Myocyte (in vitro differentiated cells): ENCODE data around the gene CYP4A22. TPM values are rescaled to one million over a fixed set of nuclear protein-coding genes. Genes with fewer than 3 reads are reported as not detected.
A peak's percentile ranks its signal among the peaks of the same experiment; 100 is the strongest.
"Not testable (repeated sequence)": the region's sequence is repeated elsewhere in the genome, so short reads cannot be mapped to it uniquely, and the experiment has no call there.

Experiments
- DNase-seq: peaks from one replicate; pipeline ENCODE4 v3.0.0-alpha.2; 2012; ENCODE audit warnings: low read depth
- total RNA-seq: library from RNA; depleted of rRNA; stranded (reverse); fragments of >200 nt; gene quantifications from 2 replicates; pipeline ENCODE4 v1.2.3, GENCODE V29; 2014

The CYP4A22 gene
- total RNA-seq, 1 donor from 2014 or later: not detected

DNA sequence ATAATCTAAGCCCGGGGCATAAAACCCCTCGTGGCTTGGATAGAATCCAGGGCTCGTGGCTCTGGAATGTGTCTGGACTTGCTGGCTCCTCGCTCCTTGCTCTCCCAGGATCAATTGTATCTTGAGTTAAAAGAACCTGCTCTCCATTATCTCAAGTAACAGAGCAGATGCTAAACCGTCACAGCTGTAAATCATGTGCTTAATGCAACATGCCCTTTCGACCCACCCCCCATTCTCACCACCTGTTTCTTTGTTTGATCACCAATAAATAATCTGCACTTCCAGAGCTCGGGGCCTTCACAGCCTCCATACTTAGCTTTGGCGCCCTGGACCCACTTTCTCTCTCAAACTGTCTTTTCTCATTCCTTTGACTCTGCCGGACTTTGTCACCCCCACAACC lies 11.9 kb downstream of the CYP4A22 start:
- not testable (repeated sequence) for DNase-seq

DNA sequence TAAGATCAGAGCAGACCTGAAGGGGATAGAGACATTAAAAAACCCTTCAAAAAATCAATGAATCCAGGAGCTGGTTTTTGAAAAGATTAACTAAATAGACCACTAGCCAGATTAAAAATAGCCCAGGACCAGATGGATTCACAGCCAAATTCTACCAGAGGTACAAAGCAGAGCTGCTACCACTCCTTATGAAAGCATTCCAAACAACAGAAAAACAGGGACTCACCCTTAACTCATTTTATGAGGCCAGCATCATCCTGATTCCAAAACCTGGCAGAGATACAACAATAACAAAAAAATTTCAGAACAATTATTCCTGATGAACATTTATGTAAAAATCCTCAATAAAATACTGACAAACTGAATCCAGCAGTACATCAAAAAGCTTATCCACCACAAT lies 19.2 kb downstream of the CYP4A22 start:
- DNase-seq: not testable (repeated sequence)

DNA sequence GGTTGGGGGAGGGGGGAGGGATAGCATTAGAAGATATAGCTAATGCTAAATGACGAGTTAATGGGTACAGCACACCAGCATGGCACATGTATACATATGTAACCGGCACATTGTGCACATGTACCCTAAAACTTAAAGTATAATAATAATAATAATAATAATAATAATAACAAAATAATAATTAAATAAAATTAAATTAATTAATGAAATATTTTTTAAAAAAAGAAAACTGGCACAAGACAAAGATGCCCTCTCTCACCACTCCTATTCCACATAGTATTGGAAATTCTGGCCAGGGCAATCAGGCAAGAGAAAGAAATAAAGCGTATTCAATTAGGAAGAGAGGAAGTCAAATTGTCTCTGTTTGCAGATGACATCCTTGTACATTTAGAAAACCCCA lies 20.7 kb downstream of the CYP4A22 start:
- DNase-seq: not testable (repeated sequence)

DNA sequence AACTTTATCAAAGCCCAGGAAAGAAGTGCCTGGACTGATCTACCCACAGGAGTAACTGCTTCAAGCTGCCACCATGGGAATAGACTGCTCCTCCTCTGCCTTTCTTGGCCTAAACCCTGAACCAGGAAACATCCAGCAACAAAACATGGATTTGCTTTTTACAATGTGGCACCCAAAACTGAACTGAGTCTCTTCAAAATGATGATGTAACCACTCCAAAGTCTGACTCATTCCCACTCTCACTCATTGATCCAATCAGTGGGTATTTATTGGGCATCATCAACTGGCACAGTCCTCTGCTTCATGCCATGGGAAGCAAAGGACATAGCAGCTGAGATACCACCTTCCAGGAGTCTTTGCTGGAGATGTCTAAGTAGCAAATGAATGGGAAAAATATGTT lies 23.5 kb downstream of the CYP4A22 start:
- DNase-seq: no peak

DNA sequence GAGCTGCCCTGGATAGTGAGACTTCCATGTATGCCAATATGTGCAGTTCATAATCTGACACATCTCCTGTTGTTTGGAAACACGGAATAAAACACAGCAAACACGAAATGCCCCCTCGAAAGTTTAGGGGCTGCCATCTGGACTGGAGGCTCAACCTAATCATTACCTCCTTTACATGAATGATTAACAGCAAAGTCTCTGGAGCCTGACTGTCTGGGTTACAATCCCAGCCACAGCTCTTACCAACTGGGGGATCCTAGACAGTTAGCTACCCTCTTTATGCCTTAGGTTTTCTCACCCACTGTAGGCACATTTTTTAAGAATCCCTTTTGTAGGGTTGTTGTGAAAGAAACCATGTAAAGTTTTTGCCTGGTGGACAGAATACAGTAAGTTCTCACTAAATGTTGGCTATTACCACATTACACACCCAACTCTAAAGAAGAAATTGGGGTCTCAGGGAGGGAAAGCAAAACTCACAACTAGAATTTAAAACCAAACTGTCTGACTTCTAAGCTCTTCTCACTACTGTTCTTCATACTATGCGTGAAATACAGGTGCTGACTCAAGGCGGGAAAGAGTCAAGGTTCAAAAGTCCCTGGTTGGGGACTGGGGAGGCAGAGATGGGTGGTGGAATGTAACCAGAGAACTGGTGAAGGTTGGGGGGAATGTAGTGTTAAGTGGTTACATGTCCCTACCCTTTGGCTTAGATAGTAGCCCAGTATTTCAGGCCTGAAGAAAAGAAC lies 24.2 kb downstream of the CYP4A22 start:
- no peak for DNase-seq

DNA sequence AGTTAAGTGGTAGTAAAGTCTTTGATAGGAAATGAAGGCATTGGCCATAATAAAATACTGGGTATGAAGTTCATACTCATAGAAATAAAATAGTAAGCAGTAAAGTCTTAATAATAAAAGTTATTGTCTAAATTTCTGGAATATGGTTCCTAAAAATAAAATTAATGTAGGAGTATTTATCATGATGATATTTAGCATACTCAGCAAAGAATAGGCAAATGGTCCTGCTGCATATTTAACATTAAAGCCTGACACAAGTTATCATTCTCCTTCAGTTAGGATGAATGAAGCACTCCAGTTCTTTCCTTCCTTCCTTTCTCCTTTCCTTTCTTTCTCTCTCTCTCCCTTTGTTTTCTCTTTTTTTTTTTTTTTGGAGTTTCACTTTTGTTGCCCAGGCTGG lies 27.3 kb downstream of the CYP4A22 start:
- DNase-seq: no peak

DNA sequence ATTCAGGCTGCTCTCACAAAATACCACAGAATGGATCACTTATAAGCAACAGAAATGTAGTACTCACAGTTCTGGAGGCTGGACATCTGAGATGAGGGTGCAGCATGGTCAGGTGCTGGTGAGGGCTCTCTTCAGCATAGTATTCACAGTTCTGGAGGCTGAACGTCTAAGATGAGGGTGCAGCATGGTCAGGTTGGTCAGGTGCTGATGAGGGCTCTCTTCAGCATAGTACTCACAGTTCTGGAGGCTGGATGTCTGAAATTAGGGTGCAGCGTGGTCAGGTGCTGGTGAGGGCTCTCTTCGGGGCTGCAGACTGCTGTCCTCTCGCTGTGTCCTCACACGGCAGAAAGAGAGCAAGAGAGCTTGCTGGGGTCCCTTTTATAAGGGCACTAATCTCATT lies 35.5 kb downstream of the CYP4A22 start:
- DNase-seq: no peak

DNA sequence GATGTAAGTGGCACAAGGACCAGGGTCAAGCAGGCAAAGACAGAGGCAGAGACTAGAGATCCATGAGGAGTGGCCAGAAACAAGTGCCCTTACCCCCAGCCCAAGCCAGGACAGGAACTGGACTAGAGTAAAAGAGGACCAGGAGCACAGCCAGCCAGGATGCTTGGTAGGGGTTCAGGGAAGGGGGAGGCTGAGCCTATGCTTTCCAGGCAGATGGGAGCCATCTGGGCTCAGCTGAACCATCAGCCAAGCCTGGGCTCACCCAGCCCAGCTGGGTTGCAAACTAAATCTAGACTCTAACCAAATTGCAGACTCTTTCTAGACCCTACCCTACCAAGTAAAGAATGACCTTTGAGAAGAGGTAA lies 37.4 kb downstream of the CYP4A22 start:
- no peak for DNase-seq

DNA sequence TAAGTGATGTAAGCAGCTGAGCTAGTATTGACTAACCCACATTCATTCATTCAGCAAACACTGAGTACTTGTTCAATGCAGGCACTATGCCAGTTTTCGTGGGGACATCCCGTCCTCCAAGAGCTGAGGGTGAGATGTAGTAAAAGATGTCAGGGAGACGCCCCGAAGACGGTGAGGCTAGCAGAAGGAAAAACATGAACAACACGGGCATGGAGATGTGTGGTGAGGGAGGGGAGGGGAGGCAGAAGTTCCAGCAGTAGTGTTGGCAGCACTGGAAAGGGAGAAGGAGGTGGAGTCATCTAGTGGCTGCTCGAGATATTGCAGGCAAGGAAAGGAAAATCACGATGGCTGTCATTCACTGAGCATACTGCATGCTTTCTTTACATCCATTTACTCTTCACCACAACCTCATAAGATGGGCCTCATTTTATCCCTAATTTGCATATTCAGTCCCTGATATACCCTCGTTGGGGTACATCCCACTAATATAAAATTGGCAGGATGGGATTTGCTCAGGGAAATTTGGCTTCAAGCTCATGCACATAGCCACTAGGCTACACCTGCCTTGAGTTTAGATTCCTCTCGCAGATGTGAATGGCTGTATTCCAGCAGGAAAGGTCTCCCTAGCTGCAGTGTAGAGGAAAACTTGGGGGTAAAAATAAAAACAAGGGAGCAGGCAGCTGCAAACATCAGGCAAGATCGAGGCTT lies 38.1 kb downstream of the CYP4A22 start:
- DNase-seq: peak; percentile 65

DNA sequence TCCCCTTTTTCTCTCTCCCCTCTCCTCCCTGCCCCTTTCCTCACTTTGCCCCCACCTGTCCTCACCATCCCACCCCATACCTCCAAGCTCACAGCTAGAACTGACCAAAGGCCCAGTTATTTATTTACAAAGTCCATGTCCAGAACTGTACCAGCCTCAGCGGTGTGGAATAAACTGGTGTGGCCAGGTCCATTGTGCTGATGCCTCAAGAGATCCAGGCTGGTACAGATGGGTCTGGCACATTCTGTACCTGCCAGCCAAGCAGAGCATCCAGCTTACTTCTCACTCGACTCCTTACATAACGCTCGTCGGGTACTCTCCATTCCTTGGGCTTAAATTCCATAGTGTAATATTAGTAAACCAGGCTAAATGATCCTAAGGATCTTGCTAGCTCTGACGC lies 40.8 kb downstream of the CYP4A22 start:
- DNase-seq: no peak

DNA sequence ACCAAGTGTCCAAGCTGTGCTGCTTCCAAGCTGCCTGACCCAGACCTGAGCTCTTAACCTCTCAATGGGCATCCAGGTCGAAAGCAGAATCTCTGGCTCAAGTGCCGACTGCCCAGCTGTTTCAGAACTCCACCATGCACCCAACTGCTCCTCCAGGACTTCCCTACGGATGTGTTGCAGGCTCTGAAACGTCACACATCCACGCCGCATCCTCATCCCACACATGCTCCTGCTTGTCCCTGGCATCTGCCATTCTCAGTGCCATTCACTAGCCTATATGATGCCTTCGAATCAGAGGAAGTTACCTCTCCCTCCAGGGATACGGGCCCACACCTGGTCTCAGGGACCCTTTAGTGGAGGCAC lies 41.4 kb downstream of the CYP4A22 start:
- DNase-seq: no peak

DNA sequence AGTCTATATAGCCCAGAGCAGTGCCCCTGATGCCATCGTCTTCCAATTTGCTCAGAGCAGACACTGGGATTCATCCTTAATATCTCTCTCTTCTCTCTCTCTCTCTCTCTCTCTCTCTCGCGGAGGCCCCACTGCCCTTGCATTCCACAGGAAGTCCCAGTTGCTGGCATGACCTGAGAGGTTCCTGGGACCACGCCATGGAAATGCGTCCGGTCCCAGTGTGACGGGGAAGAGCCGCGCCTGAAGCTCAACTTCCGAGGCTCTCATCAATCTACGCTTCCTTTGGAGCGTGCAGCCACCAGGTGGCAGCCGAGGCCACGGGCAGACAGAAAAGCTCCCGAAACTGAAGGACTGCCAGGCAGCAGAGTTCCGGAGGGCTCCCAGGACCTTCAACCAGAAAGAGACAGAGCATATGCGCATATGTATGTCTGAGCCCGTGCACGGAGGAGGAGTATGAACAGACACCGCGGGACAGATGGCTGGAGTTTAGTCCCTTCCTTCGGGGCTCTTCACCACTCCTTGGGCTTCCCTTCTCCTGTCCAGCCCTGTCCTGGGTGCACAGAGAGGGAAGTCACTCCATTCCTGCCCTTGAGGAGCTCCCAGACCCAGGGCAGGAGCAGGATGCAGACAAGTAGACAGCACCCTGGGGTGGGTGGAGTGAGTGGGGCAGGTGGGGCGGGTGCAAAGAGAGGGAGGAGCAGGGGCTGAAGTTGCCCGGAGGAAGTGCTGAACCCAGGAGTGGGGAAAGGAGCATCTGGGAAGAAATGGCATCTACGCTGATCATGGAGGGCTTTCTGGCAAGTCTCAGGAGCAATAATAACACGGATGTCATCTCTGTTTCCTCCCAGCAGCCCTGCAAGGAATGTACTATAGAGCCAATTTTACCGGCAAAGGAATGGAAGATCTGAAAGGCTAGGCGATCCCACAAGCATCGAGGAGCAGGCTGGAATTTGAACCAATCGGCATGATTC lies 42.1 kb downstream of the CYP4A22 start:
- DNase-seq: peak; percentile 93

DNA sequence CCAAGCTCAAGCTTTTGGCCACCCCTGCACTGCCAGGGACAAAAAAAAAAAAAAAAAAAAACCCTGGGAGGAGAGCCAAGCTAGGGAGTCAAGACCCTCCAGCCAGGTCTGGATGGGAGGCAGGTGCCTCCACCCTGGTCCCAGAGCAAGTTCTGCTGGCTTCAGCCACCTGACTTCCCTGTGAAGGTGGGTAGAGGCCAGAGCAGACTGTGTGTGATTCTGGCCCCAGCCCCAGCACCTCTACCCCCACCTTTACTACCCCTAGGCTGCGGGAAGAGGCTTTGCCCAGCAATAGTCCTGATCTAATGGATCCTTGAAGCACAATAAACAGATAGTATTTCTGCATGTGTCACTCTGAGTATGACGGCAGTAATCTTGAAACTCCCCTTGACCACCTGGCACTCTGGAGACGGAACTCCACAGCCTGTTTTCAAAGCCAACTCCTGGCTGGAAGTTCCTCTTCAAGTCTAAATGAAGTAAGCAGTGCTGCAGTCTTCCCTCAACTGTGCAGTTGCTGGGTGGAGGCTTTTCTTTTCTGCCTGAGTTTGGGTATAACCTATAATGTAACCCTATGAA lies 42.8 kb downstream of the CYP4A22 start:
- DNase-seq: no peak

DNA sequence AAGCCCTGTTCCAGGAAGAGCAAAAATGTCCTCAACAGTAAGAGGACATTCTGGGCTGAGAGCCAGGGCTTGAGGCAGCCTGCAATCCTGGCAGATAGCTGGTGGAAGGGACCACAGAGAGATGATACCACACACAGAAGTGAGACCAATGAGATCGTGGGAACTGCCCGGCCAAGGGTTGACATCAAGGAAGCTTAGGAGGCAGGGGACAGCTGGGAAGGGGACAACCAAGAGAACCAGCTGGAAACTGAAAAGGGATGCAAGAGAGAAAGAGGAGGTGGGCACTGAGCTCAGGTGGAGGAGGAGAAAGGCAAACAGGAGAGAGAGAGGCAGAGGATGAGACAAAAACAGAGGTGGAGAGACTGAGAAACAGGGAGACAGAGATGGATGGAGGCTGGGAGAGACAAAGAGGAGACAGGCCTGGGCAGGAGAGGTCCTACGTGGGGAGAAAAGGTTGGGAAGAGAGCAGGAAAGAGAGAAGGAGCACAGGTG lies 43.4 kb downstream of the CYP4A22 start:
- peak; percentile 12 for DNase-seq

DNA sequence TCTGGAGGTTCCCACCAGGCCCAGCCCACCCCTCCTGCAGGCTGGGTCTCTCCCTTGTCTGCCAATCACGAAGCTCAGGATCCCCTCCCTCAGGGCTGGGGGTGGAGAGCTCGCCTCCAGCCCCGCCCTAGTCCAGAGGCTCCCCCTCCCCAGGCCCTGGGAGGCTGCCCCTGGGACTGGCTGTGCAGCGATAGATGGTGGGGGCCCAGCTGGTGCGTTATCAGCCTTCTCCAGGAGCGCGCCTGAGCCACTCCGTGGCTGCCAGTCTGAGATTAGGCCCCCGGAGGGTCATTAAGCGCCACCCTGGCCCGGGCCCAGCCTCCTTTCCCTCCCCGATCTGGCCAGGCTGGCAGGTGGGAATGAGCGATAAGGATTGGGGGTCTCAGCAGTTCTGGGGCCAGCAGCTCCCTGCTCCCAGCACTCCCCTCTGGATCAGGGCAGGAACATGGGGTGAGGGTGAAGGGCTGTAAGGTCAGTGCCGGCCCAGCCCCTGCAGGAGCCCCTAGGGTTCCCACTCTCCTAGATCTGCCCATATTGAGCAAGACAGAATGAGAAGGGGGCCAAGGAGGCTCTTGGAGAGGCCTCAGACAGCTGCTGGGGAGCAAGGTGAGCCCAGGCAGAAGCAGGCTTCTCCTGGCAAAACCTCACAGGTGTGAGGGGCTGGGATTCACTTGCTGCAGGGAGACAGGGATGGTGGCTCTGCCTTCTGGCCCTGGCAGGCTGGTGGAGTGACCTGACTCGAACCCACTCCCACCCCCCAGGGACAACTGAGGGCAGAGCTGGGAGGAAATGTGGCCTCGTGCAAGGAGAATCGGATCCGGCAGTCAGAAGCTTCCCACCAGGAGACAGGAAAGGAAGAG lies 44.1 kb downstream of the CYP4A22 start:
- DNase-seq: no peak

DNA sequence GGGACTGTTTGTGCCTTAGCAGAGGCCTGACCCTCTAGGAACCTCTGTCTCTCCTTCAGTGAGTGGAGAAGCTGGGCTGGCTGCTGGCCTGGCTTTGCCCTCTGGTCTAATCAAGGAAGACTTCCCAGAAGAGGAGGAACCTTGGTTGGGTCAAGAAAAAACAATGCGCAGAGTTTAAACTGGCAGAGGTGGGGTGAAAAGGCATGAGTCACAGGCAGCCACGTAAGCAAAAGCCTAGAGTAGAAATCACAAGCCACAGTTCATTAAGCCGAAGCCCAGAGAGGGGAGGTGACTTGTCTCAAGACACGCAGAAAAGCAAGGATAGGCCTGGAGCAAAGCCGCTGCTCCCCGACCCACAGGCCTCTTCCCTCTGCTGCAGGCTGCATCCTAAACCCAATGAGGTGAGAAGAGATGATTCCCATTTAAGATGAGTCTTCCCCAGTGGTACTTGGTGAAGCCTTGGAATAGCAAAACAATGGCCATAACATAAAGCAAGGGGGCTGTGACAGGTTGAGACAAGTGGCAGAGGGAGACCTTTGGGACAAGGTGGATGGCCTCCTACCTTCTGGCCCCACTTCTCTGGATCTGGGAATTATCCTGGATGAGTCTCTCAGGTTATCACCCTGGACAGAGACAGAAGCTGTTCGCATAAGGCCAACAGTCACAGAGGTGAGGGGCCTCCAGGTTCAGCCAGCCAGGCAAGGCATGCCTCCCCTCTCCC lies 44.9 kb downstream of the CYP4A22 start:
- DNase-seq: no peak

DNA sequence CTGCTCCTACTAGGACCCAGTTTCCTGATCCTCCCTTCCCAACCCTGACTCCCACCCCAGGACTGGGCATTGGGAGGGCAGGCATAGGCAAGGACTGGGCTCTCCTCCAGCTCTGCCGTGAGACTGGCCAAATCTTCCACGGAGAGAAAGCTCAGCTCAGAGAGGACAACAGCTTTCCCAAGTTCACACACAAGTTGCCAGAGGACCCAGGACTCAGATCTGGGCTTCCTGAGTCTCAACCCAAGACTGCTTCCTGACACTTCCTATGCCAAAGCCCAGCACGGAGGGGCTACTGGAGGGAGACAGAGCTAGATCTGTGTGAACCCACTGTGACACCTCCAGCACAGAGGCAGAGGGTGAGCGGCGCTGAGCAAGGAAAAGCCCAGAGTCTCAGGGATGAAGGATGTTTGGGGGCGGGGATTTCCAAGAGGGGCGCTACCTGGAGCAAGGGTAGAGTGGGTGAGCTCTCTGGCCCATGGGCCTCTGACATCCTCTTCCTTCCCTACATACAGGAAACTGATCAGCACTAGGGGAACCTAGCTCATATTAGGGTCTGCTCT lies 45.5 kb downstream of the CYP4A22 start:
- no peak for DNase-seq

DNA sequence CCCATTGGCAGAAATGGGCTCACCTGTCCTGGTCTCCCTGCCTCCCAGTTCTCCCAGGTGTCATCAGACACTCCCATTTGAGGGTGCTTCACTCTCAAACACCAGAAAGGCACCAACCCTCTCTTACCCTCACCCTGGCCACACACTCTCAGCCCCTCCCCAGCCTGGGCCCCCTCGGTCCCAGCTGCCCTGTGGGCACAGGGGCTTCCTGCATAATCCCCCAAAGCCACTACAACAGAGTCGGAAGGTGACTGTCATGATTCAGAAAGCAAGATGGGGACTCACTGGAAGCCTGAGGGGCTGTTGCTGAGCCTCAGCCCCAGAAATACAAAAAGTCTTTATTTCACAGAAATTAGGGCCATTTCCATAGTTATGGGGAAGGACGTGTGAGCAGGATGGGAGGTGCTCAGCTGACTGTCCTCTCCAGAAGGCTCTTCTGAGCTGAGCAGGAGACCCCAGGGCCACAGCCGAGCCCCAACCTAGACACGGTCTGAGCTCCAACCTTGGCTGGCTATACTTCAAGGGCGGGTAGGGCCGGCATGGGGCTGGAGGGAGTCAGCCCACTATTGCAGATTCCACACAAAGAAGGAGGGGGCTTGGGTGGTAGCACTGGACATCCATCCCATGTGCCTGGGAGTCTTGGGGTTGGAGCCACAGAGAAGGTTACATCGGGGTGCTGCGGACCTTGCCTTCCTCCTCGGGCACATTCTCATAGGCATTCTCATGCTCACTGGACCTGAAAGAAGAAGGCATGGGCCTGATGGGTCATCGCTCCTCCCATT lies 46.3 kb downstream of the CYP4A22 start:
- DNase-seq: no peak
